Esophagus (tissue), 2 donors: ENCODE data around the gene HRH1. TPM values are rescaled to one million over a fixed set of nuclear protein-coding genes. Genes with fewer than 3 reads are reported as not detected.

Experiments
- H3K27ac ChIP-seq, 2 donors: one replicate each; pipeline ENCODE4 v1.5.1; 2013; ENCODE audit warnings: low read depth in 2 of 2, mild to moderate bottlenecking in 2 of 2, inconsistent platforms in 1 of 2, low read length in 1 of 2, moderate library complexity in 1 of 2
- H3K27me3 ChIP-seq, 2 donors: one replicate each; pipeline ENCODE4 v1.6.1; 2013; ENCODE audit warnings: low read length in 2 of 2, control low read depth in 1 of 2, mild to moderate bottlenecking in 1 of 2; ENCODE audit not compliant: insufficient read depth in 2 of 2, control insufficient read depth in 1 of 2
- H3K36me3 ChIP-seq, 2 donors: one replicate each; pipeline ENCODE4 v1.6.1; 2013; ENCODE audit warnings: low read length in 1 of 2; ENCODE audit not compliant: control insufficient read depth in 2 of 2, insufficient read depth in 2 of 2
- H3K4me1 ChIP-seq, 2 donors: one replicate each; pipeline ENCODE4 v1.6.1; 2013; ENCODE audit warnings: low read length in 1 of 2; ENCODE audit not compliant: control insufficient read depth in 2 of 2, insufficient read depth in 2 of 2
- H3K4me3 ChIP-seq, 2 donors: one replicate each; pipeline ENCODE4 v1.5.1; 2013; ENCODE audit warnings: low read length in 2 of 2, mild to moderate bottlenecking in 2 of 2, low read depth in 1 of 2, moderate library complexity in 1 of 2
- H3K9me3 ChIP-seq, 2 donors: one replicate each; pipeline ENCODE4 v1.6.1; 2013; ENCODE audit warnings: mild to moderate bottlenecking in 2 of 2, low read depth in 1 of 2, low read length in 1 of 2, moderate library complexity in 1 of 2; ENCODE audit not compliant: control insufficient read depth in 2 of 2, insufficient read depth in 1 of 2
- WGBS, 2 donors: extraction: QIAGEN DNeasy Blood & Tissue Kit; methylation state at CpG; one replicate each; pipeline ENCODE4 v1.1.7; 2013; 5-methylcytosine and 5-hydroxymethylcytosine counted together
- polyA plus RNA-seq, 2 donors: library from polyadenylated mRNA; stranded (reverse); fragments of 200-250 nt; gene quantifications; one replicate each; pipeline ENCODE4 v1.2.3, GENCODE V29; 2013
- donor health status: healthy with polysubstance abuse.
- donor health status: Bipolar disorder and iron deficiency.

Gene HRH1
- polyA plus RNA-seq, 2 donors, result 1.2 to 2.2 TPM

DNA sequence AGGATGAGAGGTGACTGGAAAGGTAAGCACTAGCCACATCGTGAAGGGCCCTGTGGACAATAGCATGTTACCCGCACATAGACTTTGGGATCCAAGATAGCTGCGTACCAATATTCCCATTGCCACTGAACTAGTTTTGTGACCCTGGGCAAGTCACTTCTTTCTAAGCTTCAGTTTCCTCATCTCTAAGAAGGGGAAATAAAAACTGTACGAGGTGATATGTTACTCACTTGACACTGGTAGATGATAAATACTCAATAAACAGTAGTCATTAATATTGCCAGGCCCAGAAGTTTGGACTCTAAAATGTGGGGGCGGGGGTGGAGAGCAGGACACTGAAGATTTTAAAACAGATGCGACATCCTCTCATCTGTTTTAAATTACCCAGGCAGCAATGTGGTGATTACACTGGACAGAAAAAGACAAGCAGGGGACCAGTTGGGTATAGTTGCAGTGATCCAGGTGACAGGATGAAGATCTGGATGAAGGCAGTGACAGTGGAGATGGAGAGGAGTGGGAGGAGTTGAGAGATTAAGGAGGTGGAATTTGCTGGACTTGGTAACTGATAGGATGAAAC, 120.4 kb downstream of the HRH1 start:
- H3K4me3 ChIP-seq, result no peak overlapping the region
- no peaks in the 10 kb centered on the region for H3K27me3 ChIP-seq
- H3K9me3 ChIP-seq, result no peaks in the 10 kb centered on the region

DNA sequence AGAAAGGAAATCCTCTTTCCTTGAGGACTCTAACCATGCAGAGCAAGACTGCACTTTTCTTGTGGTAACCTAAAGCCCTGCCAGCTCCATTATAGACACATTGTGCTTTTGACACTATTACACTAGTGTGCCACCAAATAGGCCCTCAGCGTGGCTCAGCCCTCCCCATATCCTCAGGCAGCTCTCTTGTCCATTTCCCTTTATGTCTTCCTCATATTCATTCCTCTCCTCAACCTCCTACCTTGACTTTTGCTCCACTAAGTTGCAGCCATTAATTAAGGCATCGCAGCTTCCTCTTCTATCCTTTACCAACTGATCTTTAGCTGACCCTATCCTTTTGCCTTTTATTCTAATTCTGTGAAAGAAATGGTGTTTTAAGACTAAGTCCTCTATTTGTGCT, 121.6 kb downstream of the HRH1 start:
- H3K4me3 ChIP-seq, result no peak overlapping the region
- peaks cover 2 to 3% of the 10 kb centered on the region in 2 donors for H3K36me3 ChIP-seq
- H3K27ac ChIP-seq, result no peak overlapping the region
- H3K9me3 ChIP-seq, result no peaks in the 10 kb centered on the region
- 44 to 83% methylated on average over 2 of the region's 2 CpGs for WGBS, 2 donors
- H3K27me3 ChIP-seq, result no peaks in the 10 kb centered on the region
- H3K4me1 ChIP-seq, result no peaks in the 10 kb centered on the region

More for the DNA sequence above, 120.4 kb downstream of the HRH1 start:
- H3K36me3 ChIP-seq, result peaks cover 2 to 3% of the 10 kb centered on the region in 2 donors
- peak overlapping the region in 1 of 2 donors; percentile 4 for H3K27ac ChIP-seq
- H3K4me1 ChIP-seq, result no peaks in the 10 kb centered on the region
- 83% methylated on average over 6 of the region's 6 CpGs for WGBS, 2 donors

DNA sequence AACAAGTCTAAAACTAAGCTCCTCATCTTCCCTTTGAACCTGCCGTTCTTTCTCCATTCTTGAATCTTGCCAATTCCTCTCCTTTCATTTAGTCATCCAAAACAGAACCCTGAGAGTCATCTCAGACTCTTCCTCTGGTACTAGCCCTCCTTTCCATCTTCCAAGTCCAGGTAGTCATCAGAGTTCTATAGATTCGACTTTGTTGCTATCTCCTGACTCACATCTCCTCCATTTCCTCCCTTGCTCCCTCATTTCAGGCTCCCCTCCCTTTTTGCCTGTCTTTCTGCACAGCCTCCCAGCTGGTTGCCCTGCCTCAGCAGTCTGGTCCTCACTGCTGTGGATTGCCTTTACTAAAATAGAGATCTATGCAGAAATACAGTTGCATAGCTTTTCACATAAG, 122.6 kb downstream of the HRH1 start:
- Histone ChIP-seq H3K27me3 (no peaks in the 10 kb centered on the region), H3K36me3 (peaks cover 3% of the 10 kb centered on the region in 2 donors), H3K27ac (no peak overlapping the region), H3K4me1 (no peaks in the 10 kb centered on the region), H3K4me3 (no peak overlapping the region), H3K9me3 (no peaks in the 10 kb centered on the region)
- WGBS, 2 donors, result 81 to 88% methylated on average over 2 of the region's 2 CpGs

DNA sequence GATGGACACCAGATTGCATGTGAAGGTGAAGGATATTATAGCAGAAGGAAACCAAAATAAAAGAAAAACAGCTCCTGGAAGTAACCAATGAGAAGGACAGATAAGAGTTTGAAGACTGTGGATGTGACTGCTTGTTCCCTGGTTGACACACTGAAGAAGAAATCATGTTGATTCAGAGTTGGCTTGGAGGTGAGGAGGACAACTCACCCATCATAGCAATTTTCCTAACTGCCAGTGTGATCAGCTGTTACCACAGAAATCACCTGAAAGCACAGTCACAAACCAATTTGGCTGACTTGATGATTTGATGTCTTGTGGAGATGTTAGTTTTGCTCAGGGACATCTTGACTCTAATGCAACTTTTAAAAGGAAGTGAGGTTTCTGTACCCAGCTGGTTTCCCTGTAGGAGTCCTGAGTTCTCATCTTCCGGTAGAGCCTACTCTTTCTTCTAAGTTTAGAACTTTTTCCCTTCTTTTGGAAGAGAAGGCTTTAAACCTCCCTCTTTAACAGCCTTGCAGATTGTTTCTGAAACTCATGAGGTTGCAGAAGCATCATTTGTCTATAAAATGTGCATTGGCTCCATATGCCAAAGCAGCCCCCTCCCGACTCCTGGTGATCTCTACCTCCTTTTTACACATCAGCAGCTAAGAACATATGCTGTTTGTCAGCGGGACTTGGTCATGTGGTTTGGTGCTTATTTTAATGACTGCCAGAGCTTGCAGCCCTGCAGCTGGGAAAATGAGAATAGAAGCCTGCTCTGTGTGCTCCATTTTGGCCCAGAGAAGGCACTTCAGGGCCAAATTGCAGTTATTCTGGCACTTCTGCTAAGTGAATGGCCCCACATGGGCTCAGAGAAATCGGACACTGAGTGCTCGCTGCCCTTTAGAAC, 128.2 kb downstream of the HRH1 start:
- no peaks in the 10 kb centered on the region for H3K27me3 ChIP-seq
- peaks cover 0 to 9% of the 10 kb centered on the region in 2 donors for H3K36me3 ChIP-seq
- H3K4me3 ChIP-seq, result no peak overlapping the region
- WGBS, 2 donors, result 62 to 65% methylated on average over 5 of the region's 5 CpGs
- no peaks in the 10 kb centered on the region for H3K9me3 ChIP-seq
- peak overlapping the region in 1 of 2 donors; percentile 1 for H3K27ac ChIP-seq
- peaks cover 3 to 7% of the 10 kb centered on the region in 2 donors for H3K4me1 ChIP-seq

DNA sequence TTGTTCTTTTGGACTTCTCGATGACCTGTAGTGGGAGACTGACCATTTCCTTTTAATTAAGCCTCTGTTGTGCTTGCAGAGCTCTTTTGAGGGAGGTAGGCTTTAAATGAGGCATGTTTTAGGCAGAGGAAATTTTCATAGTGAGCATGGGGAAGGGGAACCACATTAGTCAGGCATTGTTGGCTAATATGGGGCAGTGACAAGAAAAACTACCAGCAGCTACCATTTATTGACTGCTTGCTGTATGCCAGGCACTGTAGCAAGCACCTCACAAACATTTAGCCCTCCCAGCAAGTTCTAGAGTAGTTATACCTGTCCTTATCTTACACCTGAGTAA, 128.8 kb downstream of the HRH1 start:
- Histone ChIP-seq H3K27me3 (no peaks in the 10 kb centered on the region), H3K9me3 (no peaks in the 10 kb centered on the region), H3K27ac (peak overlapping the region; percentile 1 to 64), H3K4me1 (peaks cover 3 to 7% of the 10 kb centered on the region in 2 donors), H3K36me3 (peaks cover 0 to 9% of the 10 kb centered on the region in 2 donors), H3K4me3 (no peak overlapping the region)
- 58 to 73% methylated on average over 1 of the region's 1 CpG for WGBS, 2 donors

DNA sequence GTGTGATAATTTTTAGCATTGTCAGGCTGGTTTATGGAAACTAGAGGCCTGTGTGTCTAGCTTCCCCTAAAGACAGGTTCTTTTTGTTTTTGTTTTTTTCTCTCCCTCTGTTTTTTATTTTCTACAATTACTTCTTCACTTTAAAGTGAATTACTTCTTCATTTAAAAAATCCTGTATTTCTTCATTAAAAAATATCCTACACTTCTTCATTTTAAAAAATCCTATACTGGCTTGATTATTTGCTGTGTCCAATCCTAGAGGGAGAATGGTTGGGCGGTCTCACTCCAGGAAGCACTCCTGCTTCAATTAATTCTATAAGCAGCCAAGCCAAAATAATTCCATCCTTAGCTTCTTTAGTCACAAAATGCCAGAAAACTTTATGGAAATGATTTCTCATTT, 129.7 kb downstream of the HRH1 start:
- no peaks in the 10 kb centered on the region for H3K9me3 ChIP-seq
- peaks cover 3 to 7% of the 10 kb centered on the region in 2 donors for H3K4me1 ChIP-seq
- no peaks in the 10 kb centered on the region for H3K27me3 ChIP-seq
- WGBS, 2 donors, result 97 to 98% methylated on average over 1 of the region's 1 CpG
- H3K4me3 ChIP-seq, result no peak overlapping the region
- H3K36me3 ChIP-seq, result peaks cover 0 to 7% of the 10 kb centered on the region in 2 donors
- H3K27ac ChIP-seq, result no peak overlapping the region

DNA sequence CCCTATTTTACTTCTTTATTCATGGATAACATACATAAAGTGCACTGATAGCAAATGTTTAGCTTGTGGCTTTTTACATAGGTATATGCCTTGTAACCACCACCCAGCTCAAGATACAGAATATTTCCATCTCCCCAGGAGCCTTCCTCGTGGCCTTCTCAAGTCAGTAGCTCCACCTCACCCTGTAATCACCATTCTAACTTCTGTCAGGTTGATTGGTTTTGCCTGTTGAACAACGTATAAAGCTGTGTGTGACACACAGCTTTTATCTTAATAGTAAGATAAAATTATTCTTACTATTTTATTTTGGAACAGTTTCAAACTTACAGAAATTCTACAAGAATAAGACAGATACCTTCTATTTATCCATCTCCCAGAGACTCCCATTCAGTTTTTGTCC, 131.2 kb downstream of the HRH1 start:
- Histone ChIP-seq H3K4me3 (no peak overlapping the region), H3K36me3 (peaks cover 0 to 7% of the 10 kb centered on the region in 2 donors), H3K27ac (no peak overlapping the region), H3K4me1 (peaks cover 3 to 7% of the 10 kb centered on the region in 2 donors), H3K27me3 (no peaks in the 10 kb centered on the region), H3K9me3 (no peaks in the 10 kb centered on the region)
- WGBS, 2 donors, result 82 to 86% methylated on average over 2 of the region's 2 CpGs

DNA sequence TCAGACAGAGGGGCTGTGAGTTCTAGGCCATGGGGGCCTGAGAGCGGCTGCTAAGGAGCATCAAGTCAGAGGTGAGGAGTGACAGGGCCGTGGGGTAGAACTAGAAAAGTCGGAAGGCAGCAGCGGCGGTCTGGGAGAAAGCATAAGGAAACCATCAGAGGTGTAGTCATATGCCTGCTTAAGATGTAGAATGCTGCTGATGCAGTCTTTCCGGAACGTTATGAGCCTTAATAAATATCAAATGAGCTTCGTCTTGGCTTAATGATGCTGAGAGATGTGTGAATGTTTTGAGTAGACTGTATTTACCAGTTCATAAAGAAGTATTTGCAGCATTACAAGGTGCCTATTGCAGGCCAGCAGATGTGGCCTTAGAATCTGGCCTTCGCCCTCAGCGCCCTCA, 133.1 kb downstream of the HRH1 start:
- H3K27ac ChIP-seq, result peak overlapping the region; percentile 14 to 49
- no peaks in the 10 kb centered on the region for H3K27me3 ChIP-seq
- H3K9me3 ChIP-seq, result no peaks in the 10 kb centered on the region
- peaks cover 0 to 4% of the 10 kb centered on the region in 2 donors for H3K36me3 ChIP-seq
- peaks cover 3 to 7% of the 10 kb centered on the region in 2 donors for H3K4me1 ChIP-seq
- H3K4me3 ChIP-seq, result no peak overlapping the region
- 83 to 86% methylated on average over 10 of the region's 10 CpGs for WGBS, 2 donors

DNA sequence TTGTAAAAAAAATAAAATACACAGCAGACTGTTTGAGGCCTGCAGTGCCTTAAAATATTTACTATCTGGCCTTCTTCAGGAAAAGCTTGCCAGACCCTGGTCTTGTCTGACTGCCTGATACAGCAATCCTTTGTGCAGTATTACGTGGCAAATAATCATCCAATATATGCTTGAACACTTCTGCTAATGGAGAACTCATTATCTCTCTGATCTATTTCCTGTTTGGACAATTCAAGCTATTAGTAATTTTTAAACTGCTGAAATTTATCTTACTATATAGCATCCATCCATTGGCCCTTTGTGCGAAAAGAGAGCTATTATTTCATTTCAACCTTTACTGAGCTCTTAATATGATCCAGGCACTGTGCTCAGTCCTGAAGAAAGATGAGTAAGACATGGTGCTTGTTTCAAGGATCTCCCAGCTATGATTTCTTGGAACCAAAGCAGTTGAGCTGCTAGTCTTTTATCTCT, 133.8 kb downstream of the HRH1 start:
- Histone ChIP-seq H3K27ac (peak overlapping the region in 1 of 2 donors; percentile 12), H3K4me1 (peaks cover 3 to 5% of the 10 kb centered on the region in 2 donors), H3K36me3 (peaks cover 0 to 4% of the 10 kb centered on the region in 2 donors), H3K27me3 (no peaks in the 10 kb centered on the region), H3K9me3 (no peaks in the 10 kb centered on the region), H3K4me3 (no peak overlapping the region)
- WGBS, 2 donors, result 59 to 62% methylated on average over 2 of the region's 2 CpGs
